ENCODE results near the gene EPC1. TPM values are rescaled to one million over a fixed set of nuclear protein-coding genes. Genes with fewer than 3 reads are reported as not detected.

The EPC1 gene
- total and polyA plus RNA-seq, 10 donors: 16.0 to 69.2 (median 57.4) TPM

DNA sequence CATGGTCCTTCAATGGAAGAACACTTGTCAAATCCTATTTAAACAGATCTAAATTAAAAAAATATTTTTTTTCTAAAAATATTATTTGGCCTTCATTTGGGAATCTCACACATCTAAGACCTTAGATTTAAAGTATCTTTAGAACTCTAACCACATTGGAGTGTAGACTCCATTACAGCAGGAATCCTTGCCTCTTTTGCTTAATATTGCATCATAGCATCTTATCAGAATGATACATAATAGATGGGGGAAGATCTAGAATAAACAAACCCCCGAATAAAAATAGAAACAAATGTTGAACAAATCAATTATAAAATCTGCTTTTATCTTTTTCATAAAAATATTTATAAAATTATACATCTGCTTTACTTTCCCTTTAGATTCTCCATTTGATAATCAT, 27.6 kb upstream of the EPC1 start:
- WGBS, 5 donors: 83 to 95% (median 90%) methylated on average over 1 of the region's 1 CpG
- peaks cover 24 to 85% (median 45%) of the 10 kb centered on the region in 6 donors for H3K4me1 ChIP-seq
- H3K9me3 ChIP-seq: no peaks in the 10 kb centered on the region
- H3K36me3 ChIP-seq: peaks cover 0 to 20% (median 2%) of the 10 kb centered on the region in 6 donors
- intact Hi-C loops (cut with DNase I; ENCODE audit: low total_unique reads): no loop called here
- H3K4me3 ChIP-seq: no peak overlapping the region
- TF ChIP-seq, protein P1, sequence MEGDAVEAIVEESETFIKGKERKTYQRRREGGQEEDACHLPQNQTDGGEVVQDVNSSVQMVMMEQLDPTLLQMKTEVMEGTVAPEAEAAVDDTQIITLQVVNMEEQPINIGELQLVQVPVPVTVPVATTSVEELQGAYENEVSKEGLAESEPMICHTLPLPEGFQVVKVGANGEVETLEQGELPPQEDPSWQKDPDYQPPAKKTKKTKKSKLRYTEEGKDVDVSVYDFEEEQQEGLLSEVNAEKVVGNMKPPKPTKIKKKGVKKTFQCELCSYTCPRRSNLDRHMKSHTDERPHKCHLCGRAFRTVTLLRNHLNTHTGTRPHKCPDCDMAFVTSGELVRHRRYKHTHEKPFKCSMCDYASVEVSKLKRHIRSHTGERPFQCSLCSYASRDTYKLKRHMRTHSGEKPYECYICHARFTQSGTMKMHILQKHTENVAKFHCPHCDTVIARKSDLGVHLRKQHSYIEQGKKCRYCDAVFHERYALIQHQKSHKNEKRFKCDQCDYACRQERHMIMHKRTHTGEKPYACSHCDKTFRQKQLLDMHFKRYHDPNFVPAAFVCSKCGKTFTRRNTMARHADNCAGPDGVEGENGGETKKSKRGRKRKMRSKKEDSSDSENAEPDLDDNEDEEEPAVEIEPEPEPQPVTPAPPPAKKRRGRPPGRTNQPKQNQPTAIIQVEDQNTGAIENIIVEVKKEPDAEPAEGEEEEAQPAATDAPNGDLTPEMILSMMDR (IDR thresholded peaks at IDR 0.05 in 8 of 11, conservative IDR thresholded peaks at IDR 0.05 in 3 of 11): no peak
- no peak for TF ChIP-seq POLR2A (IDR thresholded peaks at IDR 0.05)
- DNase-seq: no peak
- H3K27me3 ChIP-seq (replicated peaks in 1 of 7): no peaks in the 10 kb centered on the region
- H3K27ac ChIP-seq: no peak overlapping the region

DNA sequence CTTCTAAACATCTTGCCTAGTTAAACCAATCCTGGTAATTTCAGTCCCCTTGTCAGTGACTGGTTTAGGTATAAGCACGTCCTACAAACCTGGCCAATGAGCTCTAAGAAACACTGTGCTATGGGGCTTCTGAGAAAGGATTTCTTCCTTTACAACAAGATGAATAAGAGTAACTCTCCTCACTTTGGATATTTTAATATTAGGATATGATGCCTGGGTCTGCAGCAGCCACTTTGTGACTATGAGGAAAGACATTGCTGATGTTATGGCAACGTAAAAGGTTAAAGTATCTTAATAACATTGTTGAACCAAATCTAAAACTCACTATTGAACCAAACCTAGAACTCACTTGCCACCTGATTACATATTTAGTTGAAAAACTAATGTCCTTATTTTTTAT, 26.5 kb upstream of the EPC1 start:
- 95 to 100% (median 98%) methylated on average over 2 of the region's 2 CpGs for WGBS, 5 donors
- no peak for TF ChIP-seq POLR2A (IDR thresholded peaks at IDR 0.05)
- TF ChIP-seq, protein P1 (IDR thresholded peaks at IDR 0.05 in 8 of 11, conservative IDR thresholded peaks at IDR 0.05 in 3 of 11): no peak
- TF ChIP-seq POLR2AphosphoS5 (IDR thresholded peaks at IDR 0.05): no peak
- Histone ChIP-seq H3K36me3 (peaks cover 0 to 20% (median 2%) of the 10 kb centered on the region in 6 donors), H3K4me3 (no peak overlapping the region), H3K27ac (no peak overlapping the region), H3K4me1 (peaks cover 24 to 87% (median 49%) of the 10 kb centered on the region in 6 donors), H3K27me3 (replicated peaks in 1 of 7) (no peaks in the 10 kb centered on the region), H3K9me3 (no peaks in the 10 kb centered on the region)
- intact Hi-C loops (cut with DNase I; ENCODE audit: low total_unique reads): no loop called here
- DNase-seq: no peak

DNA sequence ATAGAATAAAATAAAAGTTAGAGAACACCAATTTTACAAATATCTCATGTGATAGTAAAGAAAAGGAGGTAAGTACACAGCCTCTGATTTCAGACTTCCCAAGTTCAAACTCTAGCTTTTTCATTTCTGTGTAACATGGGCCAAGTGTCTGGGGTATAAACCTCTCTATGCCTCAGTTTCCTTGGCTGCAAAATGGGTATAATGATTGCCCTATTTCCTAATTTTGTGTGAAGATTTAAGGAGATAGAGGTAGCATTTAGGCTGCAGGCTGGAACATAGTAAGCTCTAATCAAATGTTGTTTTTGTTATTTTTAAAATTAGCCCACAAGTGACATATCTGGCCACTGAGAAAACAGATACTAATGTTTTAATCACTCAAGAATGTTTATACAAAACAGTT, 26.1 kb upstream of the EPC1 start:
- H3K4me3 ChIP-seq: no peak overlapping the region
- intact Hi-C loops (cut with DNase I; ENCODE audit: low total_unique reads): no loop called here
- no peak for TF ChIP-seq POLR2A (IDR thresholded peaks at IDR 0.05)
- TF ChIP-seq POLR2AphosphoS5 (IDR thresholded peaks at IDR 0.05): no peak
- TF ChIP-seq, protein P1 (IDR thresholded peaks at IDR 0.05 in 8 of 11, conservative IDR thresholded peaks at IDR 0.05 in 3 of 11): no peak
- H3K9me3 ChIP-seq: no peaks in the 10 kb centered on the region
- H3K27ac ChIP-seq: no peak overlapping the region
- no peaks in the 10 kb centered on the region for H3K27me3 ChIP-seq (replicated peaks in 1 of 7)
- H3K36me3 ChIP-seq: peaks cover 0 to 20% (median 2%) of the 10 kb centered on the region in 6 donors
- peaks cover 28 to 91% (median 52%) of the 10 kb centered on the region in 6 donors for H3K4me1 ChIP-seq
- DNase-seq: no peak

DNA sequence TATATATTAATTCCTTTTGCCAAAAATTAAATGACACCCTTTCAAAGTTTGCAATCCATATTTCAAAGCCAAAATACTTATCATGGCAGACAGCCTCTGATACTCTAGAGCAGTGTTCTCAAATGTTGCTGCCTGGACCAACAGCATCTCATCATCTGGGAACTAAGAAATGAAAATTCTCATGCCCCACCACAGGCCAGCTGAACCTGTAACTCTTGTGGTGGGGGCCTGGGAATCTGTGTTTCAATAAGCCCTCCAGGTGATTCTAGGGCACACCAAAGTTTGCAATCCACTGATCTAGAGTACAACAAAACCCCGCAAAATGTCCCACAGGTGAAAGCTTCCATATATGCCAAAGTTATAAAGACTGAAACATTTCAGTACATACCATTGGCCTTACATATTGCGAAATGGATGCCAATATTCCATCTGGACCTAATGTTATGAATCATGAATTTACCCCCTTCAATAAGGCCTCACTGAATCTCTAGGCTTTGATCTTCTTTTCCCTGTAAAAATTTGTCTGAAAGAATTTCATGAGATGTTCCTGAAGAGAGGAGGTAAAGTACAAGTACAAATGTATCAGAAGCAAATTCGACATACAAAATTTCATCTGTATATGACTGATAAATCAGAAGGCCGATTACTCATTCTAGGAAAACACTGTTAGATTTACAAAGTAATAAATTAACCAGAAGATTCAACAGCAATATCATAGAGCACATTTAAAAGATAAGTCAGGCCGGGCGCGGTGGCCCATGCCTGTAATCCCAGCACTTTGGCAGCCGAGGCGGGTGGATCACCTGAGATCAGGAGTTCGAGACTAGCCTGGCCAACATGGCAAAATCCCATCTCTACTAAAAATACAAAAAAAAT, 25.3 kb upstream of the EPC1 start:
- intact Hi-C loops (cut with DNase I; ENCODE audit: low total_unique reads): no loop called here
- DNase-seq: no peak
- H3K27ac ChIP-seq: no peak overlapping the region

More for the DNA sequence above, 25.3 kb upstream of the EPC1 start:
- TF ChIP-seq, protein P1 (IDR thresholded peaks at IDR 0.05 in 8 of 11, conservative IDR thresholded peaks at IDR 0.05 in 3 of 11): no peak
- TF ChIP-seq POLR2A (IDR thresholded peaks at IDR 0.05) (no peak), POLR2AphosphoS5 (IDR thresholded peaks at IDR 0.05) (no peak)
- peaks cover 36 to 98% (median 58%) of the 10 kb centered on the region in 6 donors for H3K4me1 ChIP-seq
- H3K36me3 ChIP-seq: peaks cover 0 to 20% (median 2%) of the 10 kb centered on the region in 6 donors
- no peaks in the 10 kb centered on the region for H3K27me3 ChIP-seq (replicated peaks in 1 of 7)
- 86 to 96% (median 92%) methylated on average over 10 of the region's 10 CpGs for WGBS, 5 donors
- no peaks in the 10 kb centered on the region for H3K9me3 ChIP-seq
- no peak overlapping the region for H3K4me3 ChIP-seq
